Stimulated activated CD8-positive, alpha-beta memory T cell treated with anti-CD3 and anti-CD28 coated beads, Interleukin-15, amount 100 ng/mL, for 48 hours (primary cell): ENCODE measurements around the gene TM9SF4.
"Not testable (repeated sequence)": the region's sequence is repeated elsewhere in the genome, so short reads cannot be mapped to it uniquely, and the experiment has no call there.

Experiments used
- DNase-seq, 2 donors: peaks; one replicate each; pipeline ENCODE4 v3.0.0-alpha.2; 2020; ENCODE audit warnings: low read depth in 2 of 2

TM9SF4 gene

DNA sequence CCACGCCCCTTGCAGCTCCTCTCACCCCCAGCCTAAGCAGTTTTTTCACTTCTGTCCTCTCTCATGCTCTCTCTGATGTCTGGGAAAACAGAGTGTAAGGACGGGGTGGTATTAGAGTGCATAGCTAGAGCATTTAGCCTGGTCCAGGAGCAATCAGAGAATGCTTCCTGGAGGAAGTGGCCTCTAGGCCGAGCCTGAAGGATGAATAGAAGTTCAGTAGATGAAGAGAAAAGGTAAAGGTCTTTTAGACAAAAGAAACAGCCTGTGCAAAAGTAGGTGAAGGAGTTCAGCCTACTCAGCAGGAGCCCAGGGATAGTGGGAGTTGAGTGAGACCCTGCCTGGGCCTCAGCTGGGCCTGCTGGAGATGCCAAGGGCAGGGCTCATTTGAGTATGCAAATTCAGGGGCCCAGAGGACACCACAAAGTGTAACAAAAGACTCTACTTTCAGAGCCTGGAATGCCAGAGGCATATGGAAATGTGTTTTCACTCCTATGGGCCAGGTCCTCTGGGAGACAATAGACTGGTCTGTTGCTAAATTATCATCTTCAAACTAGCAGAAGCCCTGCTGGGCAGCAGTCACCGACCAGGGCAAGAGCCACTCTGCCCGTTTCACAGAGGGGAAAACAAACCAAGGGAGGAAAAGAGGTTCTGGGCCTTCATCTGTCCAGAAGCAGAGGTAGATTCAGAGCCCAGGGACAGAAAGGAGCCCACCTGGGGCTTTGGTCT, 19.7 kb upstream of the TM9SF4 start:
- DNase-seq: no peak

DNA sequence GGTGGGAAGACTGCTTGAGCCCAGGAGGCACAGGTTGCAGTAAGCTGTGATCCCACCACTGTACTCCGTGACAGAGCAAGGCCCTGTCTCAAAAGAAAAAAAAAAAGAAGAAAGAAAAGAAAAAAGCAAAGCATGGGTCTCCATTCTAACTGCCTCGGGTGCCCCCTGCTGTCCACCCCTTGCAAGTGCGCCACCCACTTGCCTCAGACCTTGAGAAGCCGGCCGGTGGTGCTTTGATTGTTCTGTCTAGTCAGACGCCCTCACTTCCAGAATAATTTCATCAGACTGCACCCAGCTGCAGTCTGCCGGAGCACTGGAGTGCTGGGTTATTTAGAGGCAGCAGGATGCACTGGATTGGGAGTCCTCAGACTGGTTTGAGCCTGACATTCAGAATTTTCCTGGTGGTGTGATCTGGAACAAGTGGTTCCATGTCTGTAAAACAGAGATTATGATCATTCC, 17.6 kb upstream of the TM9SF4 start:
- DNase-seq: peak; percentile 57 to 58

DNA sequence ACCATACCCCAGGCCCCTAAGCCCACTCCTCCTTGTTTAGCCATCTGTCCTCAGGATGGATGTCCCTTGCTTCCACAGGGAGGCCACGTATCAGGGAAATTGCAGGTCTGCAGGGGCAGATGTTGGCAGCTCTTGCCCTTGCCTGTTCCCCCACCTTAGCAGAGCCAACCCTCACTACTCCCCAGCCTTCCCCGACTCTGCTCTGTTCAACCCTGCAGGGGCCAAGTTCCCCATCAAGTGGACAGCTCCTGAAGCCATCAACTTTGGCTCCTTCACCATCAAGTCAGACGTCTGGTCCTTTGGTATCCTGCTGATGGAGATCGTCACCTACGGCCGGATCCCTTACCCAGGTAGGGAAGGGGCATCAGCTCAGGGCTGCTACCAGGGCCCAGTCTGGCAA, 10.7 kb upstream of the TM9SF4 start:
- DNase-seq: no peak

DNA sequence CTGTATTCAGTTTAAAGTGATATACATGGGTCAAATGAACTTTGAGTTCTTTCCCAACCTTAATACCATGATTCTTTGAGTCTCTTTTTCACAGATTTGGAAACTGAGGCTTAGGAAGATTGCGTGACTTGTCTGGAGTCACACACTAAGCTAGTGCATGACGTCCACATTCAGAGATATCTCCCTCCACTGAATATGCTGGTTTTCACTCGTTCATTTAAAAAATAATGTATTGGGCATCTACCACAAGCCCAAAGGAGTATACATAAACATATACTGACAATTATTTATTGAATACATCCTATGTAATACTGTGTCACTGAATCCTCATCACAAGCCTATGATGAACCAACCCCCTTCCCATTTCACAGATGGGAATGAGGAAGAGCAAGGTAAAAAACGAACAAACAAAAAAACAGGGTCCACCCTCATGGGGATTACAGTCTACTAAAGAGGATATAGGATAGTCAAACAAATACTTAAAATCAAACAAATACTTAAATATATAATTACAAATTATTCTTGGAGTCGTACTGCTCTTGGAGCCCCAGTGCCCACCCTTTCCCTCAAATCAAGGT, 611 bp upstream of the TM9SF4 start:
- DNase-seq: no peak

DNA sequence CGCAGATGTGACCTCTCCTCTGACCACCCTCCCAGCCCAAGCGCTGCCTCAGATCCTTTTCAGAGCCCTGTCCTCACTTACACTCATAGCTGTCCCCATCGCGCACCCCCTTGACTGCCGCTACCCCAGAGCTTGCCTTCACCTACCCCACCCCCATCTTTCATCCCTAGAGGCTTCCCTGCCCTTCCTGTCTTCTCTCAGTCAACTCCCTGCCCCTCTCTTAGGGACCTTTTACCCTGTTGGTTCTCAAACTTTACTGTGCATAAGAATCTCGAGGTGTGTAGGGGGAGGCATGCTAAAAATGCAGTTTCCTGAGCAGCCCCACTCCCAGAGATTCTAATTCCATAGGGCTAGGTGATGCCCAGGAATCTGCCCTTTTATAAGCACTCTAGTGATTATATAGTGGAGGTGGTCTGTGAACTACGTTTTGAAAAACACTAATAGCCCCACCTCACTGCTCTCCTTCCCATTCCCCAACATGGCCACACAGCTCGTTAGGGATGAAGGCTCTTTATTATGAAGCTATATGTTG, 725 bp downstream of the TM9SF4 start:
- no peak for DNase-seq

DNA sequence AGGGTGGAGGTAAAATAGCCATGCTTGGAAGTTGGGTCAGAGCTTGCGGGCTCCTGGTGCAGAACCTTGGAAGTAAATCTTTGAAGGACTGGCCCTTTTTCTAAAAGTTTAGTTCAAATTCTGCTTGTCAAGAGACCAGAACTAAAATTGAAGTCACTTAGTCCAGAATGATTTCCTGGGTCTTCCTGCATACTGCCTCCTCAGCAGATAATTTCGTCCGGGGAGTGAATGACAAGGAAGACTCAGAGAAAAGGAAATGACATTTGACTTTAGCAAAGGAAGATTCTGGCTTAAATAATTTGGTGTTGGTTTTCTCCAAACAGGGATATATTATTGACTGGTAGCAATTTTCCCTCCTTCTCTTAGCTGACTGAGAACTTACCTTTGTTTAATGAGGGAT, 1.2 kb downstream of the TM9SF4 start:
- no peak for DNase-seq

DNA sequence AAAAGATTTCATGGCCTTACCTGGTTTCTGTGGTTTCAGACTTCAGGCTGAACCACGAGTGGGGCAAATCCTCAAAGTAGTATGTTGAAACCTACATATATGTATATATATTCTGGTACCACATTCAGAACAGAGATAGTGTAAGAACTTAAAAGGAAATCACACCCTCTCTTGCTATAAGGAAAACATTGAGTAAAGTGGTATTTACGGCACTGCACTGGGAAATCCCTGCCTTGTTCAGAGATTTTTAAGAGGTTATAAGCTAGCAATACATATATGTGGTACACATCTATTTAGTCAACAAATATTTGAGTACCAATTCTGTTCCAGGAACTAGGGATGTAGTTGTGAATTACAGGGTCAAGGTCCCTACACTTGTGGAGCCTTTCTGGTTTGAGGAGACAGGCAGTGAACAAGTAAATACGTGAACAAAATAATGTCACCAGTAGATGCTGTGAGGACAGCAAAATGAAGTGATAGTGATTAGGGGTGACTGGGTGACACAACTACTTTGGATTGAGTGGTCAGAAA, 1.7 kb downstream of the TM9SF4 start:
- DNase-seq: no peak

DNA sequence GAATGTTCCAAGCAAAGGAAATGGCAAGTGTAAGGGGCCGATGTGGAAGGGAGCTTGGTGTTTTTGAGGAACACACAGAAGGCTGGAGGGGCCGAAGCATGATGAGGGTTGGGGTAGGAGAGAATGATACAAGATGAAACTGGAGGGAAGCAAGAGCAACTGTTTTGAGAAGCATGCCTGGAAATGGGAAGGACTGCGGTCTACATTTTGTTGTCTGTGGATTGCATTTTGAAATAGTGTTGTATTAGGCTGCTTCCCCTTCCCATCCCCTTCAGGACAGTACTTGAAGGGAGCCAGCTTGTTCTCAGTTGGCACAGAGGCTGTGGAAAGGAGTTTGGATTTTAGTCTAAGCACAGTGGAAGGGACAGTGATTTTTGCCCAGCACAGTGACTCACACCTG, 2.2 kb downstream of the TM9SF4 start:
- DNase-seq: no peak

DNA sequence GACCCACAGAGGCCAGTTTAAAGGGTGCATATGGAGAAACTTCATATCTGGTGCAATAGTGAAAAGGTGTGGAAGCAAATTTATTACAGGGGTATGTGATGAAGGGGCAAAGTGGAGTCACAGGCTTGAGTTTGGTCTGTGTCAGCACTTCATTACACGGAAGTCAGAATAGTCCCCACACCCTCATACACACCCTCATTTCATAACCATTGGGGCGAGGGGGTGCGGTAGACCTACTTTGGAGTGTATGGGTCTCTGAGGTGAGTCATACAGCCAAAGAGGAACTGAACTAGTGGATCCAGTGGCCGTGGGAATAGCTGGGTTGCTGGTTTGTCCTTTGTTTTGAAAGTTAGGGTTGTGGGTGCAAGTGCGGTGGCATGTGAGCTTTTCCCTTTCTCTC, 3.3 kb downstream of the TM9SF4 start:
- no peak for DNase-seq

DNA sequence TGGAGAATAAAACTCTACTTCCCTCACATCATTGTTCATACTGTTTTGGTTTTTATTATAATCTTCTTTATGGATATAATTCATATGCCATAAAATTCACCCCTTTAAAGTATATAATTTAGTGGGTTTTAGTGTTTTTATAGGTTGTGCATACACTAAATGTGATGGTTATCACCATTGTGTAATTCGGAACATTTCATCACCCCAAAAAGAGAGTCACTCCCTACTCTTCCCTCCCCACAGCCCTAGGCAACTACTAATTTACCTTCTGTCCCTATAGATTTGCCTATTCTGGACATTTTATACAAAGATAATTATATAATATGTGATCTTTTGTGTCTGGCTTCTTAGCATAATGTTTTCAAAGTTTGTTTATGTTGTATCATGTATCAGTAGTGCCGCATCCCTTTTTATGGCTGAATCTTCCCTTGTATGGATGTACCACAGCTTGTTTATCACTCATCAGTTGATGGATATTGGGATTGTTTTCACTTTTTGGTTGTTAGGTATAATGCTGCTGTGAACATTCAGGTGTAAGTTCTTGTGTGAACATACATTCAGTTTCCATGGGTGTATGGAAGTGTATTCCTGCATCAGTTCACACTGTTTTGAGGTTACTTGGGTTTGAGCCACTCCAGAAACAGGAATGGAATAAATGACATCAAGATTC, 4.2 kb downstream of the TM9SF4 start:
- no peak for DNase-seq

DNA sequence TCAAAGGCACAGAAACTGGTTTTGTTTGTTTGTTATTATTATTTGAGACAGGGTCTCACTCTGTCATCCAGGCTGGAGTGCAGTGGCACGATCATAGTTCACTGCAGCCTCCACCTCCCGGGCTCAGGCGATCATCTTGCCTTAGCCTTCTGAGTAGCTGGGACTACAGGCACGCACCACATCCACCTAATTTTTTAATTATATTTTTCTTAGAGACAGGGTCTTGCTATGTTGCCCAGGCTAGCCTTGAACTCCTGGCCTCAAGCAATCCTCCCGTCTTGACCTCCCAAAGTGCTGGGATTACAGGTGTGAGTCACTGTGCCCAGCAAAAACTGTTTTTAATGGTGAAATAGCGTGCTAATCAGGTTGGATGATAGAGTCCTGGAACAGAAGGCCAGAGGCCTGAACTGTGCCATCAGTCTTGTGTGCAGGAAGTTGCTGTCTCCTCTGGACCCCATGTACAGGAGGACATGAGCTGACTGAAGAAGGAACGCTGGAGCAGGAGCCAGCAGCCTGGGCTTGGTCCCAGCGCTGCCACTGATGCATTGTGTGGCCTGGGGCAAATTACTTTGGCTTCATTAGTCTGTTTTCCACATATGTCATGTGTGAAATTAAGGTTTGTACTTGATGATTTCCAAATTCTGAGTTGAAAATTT, 4.9 kb downstream of the TM9SF4 start:
- no peak for DNase-seq

DNA sequence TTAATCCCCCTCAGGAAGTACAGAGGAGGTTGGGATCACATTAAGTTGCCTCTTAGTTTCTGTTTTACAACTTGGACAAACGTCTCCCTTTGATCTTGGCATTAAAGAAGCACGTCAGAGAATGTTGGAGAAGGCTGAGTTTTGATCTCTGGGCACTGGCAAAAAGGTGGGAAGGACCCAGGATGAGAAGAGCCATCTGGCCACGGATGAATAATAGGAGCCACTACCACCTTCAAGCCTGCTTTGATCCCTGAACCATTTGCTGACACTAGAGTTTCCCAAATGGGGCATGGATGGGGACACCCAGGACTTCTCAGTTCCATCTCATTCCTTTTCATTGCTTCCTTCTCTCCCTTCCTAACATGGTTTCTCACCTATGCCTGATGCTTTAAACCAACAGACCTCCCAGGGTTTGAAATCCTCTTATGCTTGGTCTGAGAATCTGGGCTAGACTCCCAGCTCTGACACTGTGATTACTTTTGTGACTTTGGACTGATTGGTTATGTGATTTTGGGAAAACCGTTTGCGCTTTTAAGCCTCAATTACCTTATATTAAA, 5.8 kb downstream of the TM9SF4 start:
- DNase-seq: no peak

DNA sequence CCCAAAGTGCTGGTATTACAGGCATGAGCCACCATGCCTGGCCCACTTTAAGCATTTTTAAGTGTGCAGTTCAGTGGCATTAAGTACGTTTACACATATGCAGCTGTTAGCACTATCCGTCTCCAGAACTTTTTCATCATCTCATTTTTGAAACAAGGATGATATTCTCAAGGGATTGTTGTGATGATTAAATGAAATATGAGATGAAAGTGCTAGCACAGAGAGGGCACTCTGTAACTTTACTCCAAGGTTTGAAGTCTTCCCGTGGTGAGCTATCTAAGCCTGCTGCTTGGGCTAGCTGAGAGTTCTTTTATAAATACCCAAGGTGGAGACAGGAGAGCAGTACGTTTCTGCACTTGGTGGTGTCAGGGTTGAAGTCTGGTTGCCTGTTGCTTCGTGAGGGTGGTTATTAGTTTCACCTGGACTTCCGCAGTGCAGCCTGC, 6.6 kb downstream of the TM9SF4 start:
- no peak for DNase-seq

DNA sequence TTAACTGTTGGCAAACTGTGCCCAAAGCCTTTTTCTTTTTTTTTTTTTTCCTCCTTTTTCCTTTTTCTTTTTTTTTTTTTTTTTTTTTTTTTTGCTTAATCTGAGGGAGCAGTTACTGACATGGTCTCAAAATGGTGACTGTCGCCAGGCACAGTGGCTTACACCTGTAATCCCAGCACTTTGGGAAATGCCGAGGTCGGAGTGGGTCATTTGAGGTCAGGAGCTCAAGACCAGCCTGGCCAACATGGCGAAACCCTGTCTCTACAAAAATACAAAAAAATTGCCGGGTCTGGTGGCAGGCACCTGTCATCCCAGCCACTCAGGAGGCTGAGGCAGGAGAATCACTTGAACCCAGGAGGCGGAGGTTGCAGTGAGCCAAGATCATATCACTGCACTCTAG, 7.3 kb downstream of the TM9SF4 start:
- not testable (repeated sequence) for DNase-seq

DNA sequence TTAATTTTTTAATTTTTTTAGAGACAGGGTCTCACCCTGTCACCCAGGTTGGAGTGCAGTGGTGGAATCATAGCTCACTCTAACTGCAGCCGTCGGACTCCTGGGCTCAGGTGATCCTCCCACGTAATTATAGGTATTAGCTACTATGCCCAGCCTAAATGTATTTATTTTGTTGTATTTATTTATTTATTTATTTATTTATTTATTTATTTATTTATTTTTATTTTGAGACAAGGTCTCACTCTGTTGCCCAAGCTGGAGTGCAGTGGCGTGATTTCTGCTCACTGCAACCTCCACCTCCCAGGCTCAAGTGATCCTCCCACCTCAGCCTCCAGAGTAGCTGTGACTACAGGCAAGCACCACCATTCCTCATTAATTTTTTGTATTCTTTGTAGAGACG, 8.9 kb downstream of the TM9SF4 start:
- DNase-seq: not testable (repeated sequence)

DNA sequence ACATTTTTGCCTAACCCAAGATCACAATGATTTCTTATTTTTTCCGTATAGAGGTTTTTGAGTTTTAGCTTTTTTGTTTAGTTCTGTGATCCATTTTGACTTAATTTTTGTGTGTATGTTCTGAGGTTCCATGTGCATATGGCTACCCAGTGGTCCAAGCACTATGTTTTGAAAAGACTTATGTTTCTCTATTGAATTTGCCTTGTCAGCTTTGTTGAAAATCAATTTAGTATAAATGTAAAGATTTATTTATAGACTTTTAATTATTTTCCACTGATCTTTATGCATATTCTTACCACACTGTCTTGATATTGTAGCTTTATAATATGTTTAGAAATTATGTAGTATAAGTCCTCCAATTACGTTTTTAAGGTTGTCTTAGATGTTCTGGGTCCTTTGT, 10.2 kb downstream of the TM9SF4 start:
- no peak for DNase-seq

DNA sequence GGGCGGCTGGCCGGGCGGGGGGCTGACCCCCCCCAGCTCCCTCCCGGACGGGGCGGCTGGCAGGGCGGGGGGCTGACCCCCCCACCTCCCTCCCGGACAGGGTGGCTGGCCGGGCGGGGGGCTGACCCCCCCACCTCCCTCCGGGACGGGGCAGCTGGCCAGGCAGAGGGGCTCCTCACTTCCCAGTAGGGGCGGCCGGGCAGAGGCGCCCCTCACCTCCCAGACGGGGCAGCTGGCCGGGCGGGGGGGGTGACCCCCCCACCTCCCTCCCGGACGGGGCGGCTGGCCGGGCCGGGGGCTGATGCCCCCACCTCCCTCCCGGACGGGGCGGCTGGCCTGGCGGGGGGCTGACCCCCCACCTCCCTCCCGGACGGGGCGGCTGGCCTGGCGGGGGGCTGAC, 12.4 kb downstream of the TM9SF4 start:
- not testable (repeated sequence) for DNase-seq

DNA sequence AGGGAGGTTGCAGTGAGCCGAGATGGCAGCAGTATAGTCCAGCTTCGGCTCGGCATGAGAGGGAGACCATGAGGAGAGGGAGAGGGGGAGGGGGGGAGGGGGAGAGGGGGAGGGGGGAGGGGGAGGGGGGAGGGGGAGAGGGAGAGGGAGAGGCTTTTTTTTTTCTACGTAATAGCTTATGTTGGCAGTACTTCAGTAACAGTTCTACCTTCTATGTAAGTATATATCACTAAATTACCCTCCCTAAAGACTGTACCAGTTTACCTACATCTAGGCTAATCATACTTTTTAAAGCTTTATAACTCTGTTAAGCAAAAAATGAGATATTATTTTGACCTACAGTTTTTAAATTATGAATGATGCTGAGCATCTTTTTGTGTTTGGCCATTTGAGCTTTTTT, 13.6 kb downstream of the TM9SF4 start:
- DNase-seq: no peak

DNA sequence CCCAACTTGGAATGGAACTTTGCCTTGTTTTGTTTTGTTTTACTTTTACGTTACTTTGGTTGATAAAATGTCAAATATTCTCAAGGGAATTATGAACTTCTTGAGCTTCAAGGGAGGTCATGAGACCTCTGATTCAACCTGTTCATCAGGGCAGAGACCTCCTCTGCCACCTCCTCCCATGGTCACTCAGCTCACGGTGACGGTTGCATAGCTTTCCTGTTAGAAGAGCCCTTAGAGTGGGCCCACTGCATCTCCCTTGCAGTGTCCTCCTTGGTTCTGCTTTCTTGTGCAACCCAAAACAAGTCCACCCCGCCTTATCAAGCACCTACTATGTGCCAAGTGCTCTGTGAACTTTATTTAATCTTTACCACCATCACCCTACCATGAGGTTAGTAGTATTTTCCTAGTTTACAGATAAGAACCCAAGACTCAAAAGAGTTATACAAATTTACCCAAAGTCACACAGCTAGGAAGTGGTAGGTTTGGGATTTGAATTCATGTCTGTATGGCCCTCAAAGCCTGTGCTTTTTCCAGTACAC, 15.5 kb downstream of the TM9SF4 start:
- no peak for DNase-seq

DNA sequence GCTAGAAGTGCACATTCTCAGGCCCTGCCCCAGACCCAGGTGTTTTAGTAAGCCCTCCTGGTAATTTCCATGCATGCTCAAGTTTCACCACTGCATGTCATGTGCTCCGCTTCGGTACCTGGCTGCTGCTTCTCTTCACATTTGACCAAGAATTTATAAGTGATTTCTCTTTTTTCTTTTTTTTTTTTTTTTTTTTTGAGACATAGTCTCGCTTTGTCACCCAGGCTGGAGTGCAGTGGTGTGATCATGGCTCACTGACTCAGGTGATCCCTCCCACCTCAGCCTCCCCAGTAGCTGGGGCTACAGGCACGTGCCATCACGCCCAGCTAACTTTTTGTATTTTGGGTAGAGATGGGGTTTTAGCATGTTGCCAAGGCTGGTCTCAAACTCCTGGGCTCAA, 16.0 kb downstream of the TM9SF4 start:
- DNase-seq: no peak

DNA sequence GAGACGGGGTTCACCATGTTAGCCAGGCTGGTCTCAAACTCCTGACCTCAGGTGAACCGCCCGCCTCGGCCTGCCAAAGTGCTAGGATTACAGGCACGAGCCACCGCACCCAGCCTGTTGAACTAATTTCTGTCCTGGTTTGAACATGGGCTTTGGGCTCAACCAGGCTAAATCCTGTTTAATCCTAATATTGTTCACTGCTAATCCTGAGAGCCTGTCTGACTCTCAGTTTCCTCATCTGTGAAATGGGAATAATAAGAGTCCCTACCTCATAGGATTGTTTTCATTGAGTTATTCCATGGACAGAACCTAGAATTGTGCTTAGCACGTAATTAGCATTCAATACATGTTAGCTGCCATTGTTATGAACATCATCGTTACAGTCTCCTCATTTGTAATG, 17.4 kb downstream of the TM9SF4 start:
- DNase-seq: no peak

DNA sequence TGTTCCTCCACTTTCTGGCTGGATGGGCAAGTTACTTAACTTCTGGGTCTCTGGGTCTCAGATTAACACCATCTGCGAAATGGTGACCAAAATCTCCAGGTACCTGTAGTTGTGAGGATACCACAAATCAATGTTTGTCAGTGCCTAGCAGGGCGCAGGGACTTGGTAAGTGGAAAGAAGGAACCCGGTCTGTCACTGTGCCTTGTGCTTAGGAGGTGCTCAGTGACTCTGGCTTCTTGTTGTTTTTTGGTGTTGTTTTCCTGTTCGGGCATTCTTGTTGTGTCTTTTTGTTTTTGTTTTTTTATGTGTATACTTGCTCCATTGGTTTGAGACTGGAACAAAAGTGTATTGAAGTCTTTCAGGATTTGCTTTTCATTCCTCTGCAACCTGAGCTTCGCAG, 17.8 kb downstream of the TM9SF4 start:
- DNase-seq: no peak
